Astrocyte of the cerebellum (primary cell): ENCODE data around the gene ADCY6.

Experiments
- DNase-seq: peaks from one replicate; pipeline ENCODE4 v3.0.0-alpha.2; 2011; ENCODE audit warnings: low read depth
- H3K4me3 ChIP-seq: 2 replicates; pipeline ENCODE4 v1.5.1; 2011; ENCODE audit warnings: mild to moderate bottlenecking, low read depth, low read length, moderate library complexity
- in situ Hi-C: cut with HindIII; loops from 2 replicates; pipeline ENCODE4 v1.10.0; 2017; ENCODE audit warnings: low sequenced_read_pairs
- TF ChIP-seq, protein P1 (sequence below): IDR thresholded peaks from 2 replicates; pipeline ENCODE4 v1.5.1; 2012; ENCODE audit warnings: low read length, low read depth, moderate library complexity, mild to moderate bottlenecking; ENCODE audit errors: missing control alignments

ADCY6 gene

DNA sequence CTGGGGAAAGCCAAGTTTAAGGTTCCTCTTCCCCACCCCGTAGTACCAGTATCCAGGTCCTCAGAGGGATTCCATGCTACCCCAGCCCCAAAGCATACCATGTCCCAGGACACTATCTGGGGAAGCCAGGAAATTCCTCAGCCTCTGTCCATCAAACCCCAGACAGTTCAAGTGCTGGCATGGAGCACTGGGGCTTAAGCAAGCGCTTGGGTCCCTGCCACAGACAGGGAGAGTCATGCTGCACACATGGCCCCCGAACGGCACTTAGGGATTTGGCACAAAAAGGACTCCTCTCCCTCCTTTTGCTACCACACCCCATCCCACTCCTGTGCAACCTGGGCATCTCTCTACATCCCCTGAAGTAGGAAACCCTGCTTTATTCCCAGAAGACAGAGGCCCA, 21.8 kb downstream of the ADCY6 start:
- H3K4me3 ChIP-seq = no peak overlapping the region
- in situ Hi-C loops = no loop called here
- no peak for DNase-seq
- TF ChIP-seq, protein P1, sequence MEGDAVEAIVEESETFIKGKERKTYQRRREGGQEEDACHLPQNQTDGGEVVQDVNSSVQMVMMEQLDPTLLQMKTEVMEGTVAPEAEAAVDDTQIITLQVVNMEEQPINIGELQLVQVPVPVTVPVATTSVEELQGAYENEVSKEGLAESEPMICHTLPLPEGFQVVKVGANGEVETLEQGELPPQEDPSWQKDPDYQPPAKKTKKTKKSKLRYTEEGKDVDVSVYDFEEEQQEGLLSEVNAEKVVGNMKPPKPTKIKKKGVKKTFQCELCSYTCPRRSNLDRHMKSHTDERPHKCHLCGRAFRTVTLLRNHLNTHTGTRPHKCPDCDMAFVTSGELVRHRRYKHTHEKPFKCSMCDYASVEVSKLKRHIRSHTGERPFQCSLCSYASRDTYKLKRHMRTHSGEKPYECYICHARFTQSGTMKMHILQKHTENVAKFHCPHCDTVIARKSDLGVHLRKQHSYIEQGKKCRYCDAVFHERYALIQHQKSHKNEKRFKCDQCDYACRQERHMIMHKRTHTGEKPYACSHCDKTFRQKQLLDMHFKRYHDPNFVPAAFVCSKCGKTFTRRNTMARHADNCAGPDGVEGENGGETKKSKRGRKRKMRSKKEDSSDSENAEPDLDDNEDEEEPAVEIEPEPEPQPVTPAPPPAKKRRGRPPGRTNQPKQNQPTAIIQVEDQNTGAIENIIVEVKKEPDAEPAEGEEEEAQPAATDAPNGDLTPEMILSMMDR = no peak

DNA sequence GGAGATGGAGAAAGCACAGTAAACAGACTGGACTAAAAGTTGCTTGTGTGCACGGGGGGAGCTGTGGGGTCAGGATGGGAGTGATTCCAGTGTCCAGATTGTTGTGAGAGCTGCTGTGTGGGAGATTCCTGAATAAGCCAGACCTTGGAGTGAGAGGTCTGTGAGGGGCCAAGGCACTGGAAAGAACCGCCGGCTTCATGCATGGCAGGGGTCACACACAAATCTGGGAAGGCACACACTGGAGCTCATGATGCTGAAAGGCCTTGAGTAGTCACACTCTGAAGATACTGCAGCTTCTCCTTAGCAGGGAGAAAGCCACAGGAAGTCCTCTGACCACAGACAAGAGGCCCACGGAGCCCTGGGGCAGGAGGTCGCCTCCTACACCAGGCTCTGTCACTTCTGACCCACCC, 23.1 kb downstream of the ADCY6 start:
- TF ChIP-seq, protein P1 = no peak
- H3K4me3 ChIP-seq = no peak overlapping the region
- no peak for DNase-seq
- in situ Hi-C loops = no loop called here

DNA sequence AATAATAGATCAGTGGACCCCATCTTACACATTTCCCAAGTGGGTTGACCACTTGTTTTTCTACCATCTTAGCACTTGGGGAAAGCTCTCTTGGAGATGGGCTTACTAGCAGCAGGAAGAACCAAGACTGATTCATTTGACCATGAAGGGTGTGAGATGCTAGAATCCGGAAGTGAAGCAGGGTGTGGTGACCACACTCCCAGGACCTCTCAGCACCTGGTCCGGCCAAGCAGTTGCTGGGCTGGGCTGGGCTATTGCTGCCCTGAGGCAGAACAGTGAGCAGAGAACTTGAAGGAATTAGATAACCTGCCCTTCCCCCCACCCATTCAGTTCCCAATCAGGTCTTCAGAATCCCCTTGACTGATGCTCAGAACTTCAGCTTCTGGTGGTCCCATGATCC, 24.4 kb downstream of the ADCY6 start:
- no peak overlapping the region for H3K4me3 ChIP-seq
- no peak for DNase-seq
- in situ Hi-C loops = no loop called here
- TF ChIP-seq, protein P1 = no peak

DNA sequence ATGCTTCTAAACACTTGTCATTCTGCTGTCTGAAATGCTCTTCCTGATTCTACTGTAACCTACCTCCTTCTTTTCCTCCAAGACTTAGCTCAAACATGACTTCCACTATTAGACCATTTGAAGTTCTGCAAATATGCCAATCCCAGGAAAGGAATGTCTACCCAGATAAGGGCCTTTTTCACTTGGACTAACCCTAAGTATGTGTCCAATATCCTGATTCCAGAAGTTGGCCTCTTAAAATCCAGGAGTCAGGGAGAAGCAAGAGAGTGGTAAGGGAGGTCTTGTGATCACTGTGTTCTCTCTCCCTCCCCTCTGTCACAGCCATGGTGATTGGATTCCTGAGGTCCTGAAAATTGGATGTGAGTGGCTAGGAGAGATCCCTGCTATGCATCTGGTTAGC, 30.2 kb downstream of the ADCY6 start:
- TF ChIP-seq, protein P1 = no peak
- in situ Hi-C loops = no loop called here
- no peak for DNase-seq
- H3K4me3 ChIP-seq = no peak overlapping the region

DNA sequence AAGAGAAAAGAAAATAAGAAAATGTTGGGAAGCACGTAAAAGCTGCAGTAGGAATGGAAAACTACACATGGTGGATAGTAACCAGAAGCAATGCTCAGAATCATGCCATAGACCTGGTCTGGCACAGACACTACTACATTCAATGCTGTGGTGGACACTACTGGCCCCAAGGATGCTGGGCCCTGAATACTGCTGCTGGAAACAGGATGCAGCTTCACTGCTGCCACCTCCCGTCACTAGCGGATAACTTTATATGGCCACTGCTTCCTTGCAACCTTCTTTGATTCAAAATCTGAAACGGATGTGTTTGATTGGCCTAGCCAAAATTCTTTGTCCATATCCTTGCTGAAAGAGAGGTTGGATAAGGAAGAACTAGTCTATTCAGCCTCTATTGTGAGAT, 30.7 kb downstream of the ADCY6 start:
- H3K4me3 ChIP-seq = no peak overlapping the region
- TF ChIP-seq, protein P1 = no peak
- no peak for DNase-seq
- in situ Hi-C loops = no loop called here

DNA sequence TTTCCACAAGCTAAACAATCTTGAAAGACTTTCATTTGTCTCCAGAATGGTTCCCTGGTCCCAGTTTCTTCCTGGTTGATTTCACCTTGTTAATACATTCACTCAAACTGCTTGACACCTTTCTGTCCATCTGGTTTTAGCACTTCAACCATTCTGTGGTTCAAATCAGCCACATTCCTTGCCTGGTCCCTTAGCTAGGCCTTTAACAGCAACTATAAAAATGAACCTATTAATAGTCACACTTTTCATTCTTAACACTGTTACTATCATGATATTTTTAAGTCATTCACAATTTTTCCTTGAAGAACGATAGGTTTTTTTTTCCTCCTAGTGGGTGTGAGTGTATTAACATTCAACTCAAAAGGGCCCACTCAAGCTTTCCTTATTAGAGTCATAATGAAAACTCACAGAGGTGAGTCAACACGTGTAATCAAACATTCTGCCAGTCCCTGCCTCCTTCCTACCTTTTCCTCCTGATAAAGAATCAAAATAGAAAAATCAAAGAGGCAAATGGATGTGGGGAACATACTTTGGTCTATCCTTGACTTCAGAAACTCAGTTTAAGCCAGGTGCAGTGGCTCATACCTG, 38.0 kb downstream of the ADCY6 start:
- in situ Hi-C loops = loop anchor here (5.0 kb wide), 1 partner anchor 46 kb away; no protein-coding TSS in a partner anchor
- DNase-seq = no peak
- TF ChIP-seq, protein P1 = no peak
- H3K4me3 ChIP-seq = no peak overlapping the region
